Pulmonary artery endothelial cell (primary cell): ENCODE measurements around the gene PAFAH2. TPM values are rescaled to one million over a fixed set of nuclear protein-coding genes. Genes with fewer than 3 reads are reported as not detected.

Source experiments
- DNase-seq: peaks from one replicate; pipeline ENCODE4 v3.0.0-alpha.2; 2011; ENCODE audit warnings: low read depth, low spot score
- total RNA-seq: library from RNA; depleted of rRNA; stranded (reverse); fragments of >200 nt; gene quantifications from 2 replicates; pipeline ENCODE4 v1.2.3, GENCODE V29; 2014

Gene PAFAH2
- total RNA-seq, 1 donor from 2014 or later: 4.0 TPM

- no peak for DNase-seq
These were observed 33.9 kb upstream of the PAFAH2 start for GRCh38 chr1:26031611-26032220.

- DNase-seq: no peak
These were observed 33.3 kb upstream of the PAFAH2 start for GRCh38 chr1:26031196-26031595.

- DNase-seq: no peak
These were observed 32.1 kb upstream of the PAFAH2 start for GRCh38 chr1:26029864-26030481.

- DNase-seq: no peak
These were observed 31.4 kb upstream of the PAFAH2 start for GRCh38 chr1:26029054-26029863.

- no peak for DNase-seq
These were observed 30.7 kb upstream of the PAFAH2 start for GRCh38 chr1:26028490-26028980.

- DNase-seq: no peak
These were observed 30.0 kb upstream of the PAFAH2 start for GRCh38 chr1:26027716-26028489.

GRCh38 chr1:26025517-26025916, 27.7 kb upstream of the PAFAH2 start:
- no peak for DNase-seq

- no peak for DNase-seq
These were observed 27.2 kb upstream of the PAFAH2 start for GRCh38 chr1:26025060-26025459.

GRCh38 chr1:26023826-26024225, 26.0 kb upstream of the PAFAH2 start:
- no peak for DNase-seq

- DNase-seq: no peak
These were observed 25.1 kb upstream of the PAFAH2 start for GRCh38 chr1:26023009-26023408.

GRCh38 chr1:26022404-26022779, 24.5 kb upstream of the PAFAH2 start:
- no peak for DNase-seq

- no peak for DNase-seq
These were observed 24.0 kb upstream of the PAFAH2 start, which contains the start of gene EXTL1 for GRCh38 chr1:26021647-26022403. Gene EXTL1 (plus strand): TSS chr1:26021775. CDS start chr1:26022647, 872 bp downstream.

- no peak for DNase-seq
These were observed 23.2 kb upstream of the PAFAH2 start for GRCh38 chr1:26020941-26021646.

GRCh38 chr1:26020330-26020768, 22.5 kb upstream of the PAFAH2 start:
- DNase-seq: no peak

- no peak for DNase-seq
These were observed 21.9 kb upstream of the PAFAH2 start for GRCh38 chr1:26019641-26020315.

- no peak for DNase-seq
These were observed 19.7 kb upstream of the PAFAH2 start for GRCh38 chr1:26017606-26018005.

- DNase-seq: no peak
These were observed 19.2 kb upstream of the PAFAH2 start for GRCh38 chr1:26016953-26017545.

- DNase-seq: no peak
These were observed 18.5 kb upstream of the PAFAH2 start for GRCh38 chr1:26016258-26016952.

- no peak for DNase-seq
These were observed 17.5 kb upstream of the PAFAH2 start for GRCh38 chr1:26015358-26015757.
